Neural progenitor cell (in vitro differentiated cells): ENCODE measurements around the gene GPN3. TPM values are rescaled to one million over a fixed set of nuclear protein-coding genes. Genes with fewer than 3 reads are reported as not detected.
A peak's percentile ranks its signal among the peaks of the same experiment; 100 is the strongest.

Experiments used
- DNase-seq: peaks from one replicate; pipeline ENCODE4 v3.0.0-alpha.2; 2016; ENCODE audit warnings: low spot score
- H2AFZ ChIP-seq: fragments of 200-600 bp; sonication (generic); replicated peaks from 2 replicates; pipeline ENCODE4 v1.6.1; 2016; ENCODE audit warnings: antibody characterized with exemption
- H3F3A ChIP-seq: fragments of 200-600 bp; sonication (generic); 2 replicates; pipeline ENCODE4 v1.6.1; 2016; ENCODE audit warnings: antibody characterized with exemption, low read depth
- H3K27ac ChIP-seq: fragments of 200-600 bp; sonication (generic); 2 replicates; pipeline ENCODE4 v1.5.1; 2016; ENCODE audit warnings: mild to moderate bottlenecking
- H3K27me3 ChIP-seq: fragments of 200-600 bp; sonication (generic); 2 replicates; pipeline ENCODE4 v1.6.1; 2016; ENCODE audit warnings: mild to moderate bottlenecking, moderate library complexity
- H3K36me3 ChIP-seq: fragments of 200-600 bp; sonication (generic); 2 replicates; pipeline ENCODE4 v1.5.1; 2016
- H3K4me1 ChIP-seq: fragments of 200-600 bp; sonication (generic); 2 replicates; pipeline ENCODE4 v1.6.1; 2016; ENCODE audit warnings: mixed run types
- H3K4me2 ChIP-seq: fragments of 200-600 bp; sonication (generic); 2 replicates; pipeline ENCODE4 v1.6.1; 2016
- H3K4me3 ChIP-seq: fragments of 200-600 bp; sonication (generic); 2 replicates; pipeline ENCODE4 v1.5.1; 2016
- H3K79me2 ChIP-seq: fragments of 200-600 bp; sonication (generic); 2 replicates; pipeline ENCODE4 v1.6.1; 2016; ENCODE audit warnings: low read depth
- H3K9ac ChIP-seq: fragments of 200-600 bp; sonication (generic); 2 replicates; pipeline ENCODE4 v1.6.1; 2016
- H3K9me3 ChIP-seq: fragments of 200-600 bp; sonication (generic); 2 replicates; pipeline ENCODE4 v1.5.1; 2016; ENCODE audit warnings: low read depth
- H4K20me1 ChIP-seq: fragments of 200-600 bp; sonication (generic); 2 replicates; pipeline ENCODE4 v1.6.1; 2016; ENCODE audit warnings: low read depth
- H3K27ac Mint-ChIP-seq: 3 replicates; pipeline ENCODE4 v1.8.0; 2021; ENCODE audit warnings: mixed read lengths
- H3K27me3 Mint-ChIP-seq: 2 replicates; pipeline ENCODE4 v1.8.0; 2022; ENCODE audit warnings: low read depth, mild to moderate bottlenecking, inconsistent platforms, moderate library complexity, mixed read lengths; ENCODE audit not compliant: insufficient read depth
- H3K36me3 Mint-ChIP-seq: 3 replicates; pipeline ENCODE4 v1.8.0; 2021; ENCODE audit warnings: mixed read lengths
- H3K4me1 Mint-ChIP-seq: 3 replicates; pipeline ENCODE4 v1.8.0; 2021; ENCODE audit warnings: mixed read lengths
- H3K4me3 Mint-ChIP-seq: 3 replicates; pipeline ENCODE4 v1.8.0; 2021; ENCODE audit warnings: mild to moderate bottlenecking, moderate library complexity, mixed read lengths
- H3K9me3 Mint-ChIP-seq: 3 replicates; pipeline ENCODE4 v1.8.0; 2020; ENCODE audit warnings: mixed read lengths
- EZH2 ChIP-seq: fragments of 200-600 bp; sonication (generic); IDR thresholded peaks from 2 replicates; pipeline ENCODE4 v1.6.1; 2017; ENCODE audit warnings: antibody characterized with exemption, mild to moderate bottlenecking, moderate library complexity
- EZH2phosphoT487 ChIP-seq: fragments of 200-600 bp; sonication (generic); IDR thresholded peaks from 2 replicates; pipeline ENCODE4 v1.6.1; 2017; ENCODE audit warnings: antibody characterized with exemption
- total RNA-seq: library from RNA; depleted of rRNA; stranded (reverse); fragments of >200 nt; gene quantifications from 2 replicates; pipeline ENCODE4 v1.2.3, GENCODE V29; 2015; ENCODE audit warnings: low replicate concordance
- TF ChIP-seq, protein P1 (sequence below): fragments of 200-600 bp; sonication (generic); IDR thresholded peaks from 2 replicates; pipeline ENCODE4 v1.5.1; 2017; ENCODE audit warnings: antibody characterized with exemption, mild to moderate bottlenecking

Gene GPN3
- total RNA-seq, 1 donor from 2014 or later, result 62.3 TPM

GRCh38 chr12:110426406-110426805 lies 41.7 kb downstream of the GPN3 start:
- no peaks in the 10 kb centered on the region for H3K9me3 ChIP-seq
- no peak overlapping the region for H2AFZ ChIP-seq
- H3F3A ChIP-seq, result peaks cover 11% of the 10 kb centered on the region
- H3K27me3 ChIP-seq, result no peaks in the 10 kb centered on the region
- peaks cover 8% of the 10 kb centered on the region for H3K4me1 Mint-ChIP-seq
- no peaks in the 10 kb centered on the region for H3K36me3 ChIP-seq
- no peaks in the 10 kb centered on the region for H3K79me2 ChIP-seq
- no peaks in the 10 kb centered on the region for H3K36me3 Mint-ChIP-seq
- H3K27ac ChIP-seq, result no peak overlapping the region
- peaks cover 9% of the 10 kb centered on the region for H3K27me3 Mint-ChIP-seq
- peaks cover 6% of the 10 kb centered on the region for H3K4me1 ChIP-seq
- no peak for DNase-seq
- H3K9me3 Mint-ChIP-seq, result no peaks in the 10 kb centered on the region
- H3K4me3 ChIP-seq, result no peak overlapping the region
- H3K4me3 Mint-ChIP-seq, result no peak overlapping the region
- no peaks in the 10 kb centered on the region for H4K20me1 ChIP-seq
- TF ChIP-seq EZH2 (no peak), EZH2phosphoT487 (no peak)
- TF ChIP-seq, protein P1, sequence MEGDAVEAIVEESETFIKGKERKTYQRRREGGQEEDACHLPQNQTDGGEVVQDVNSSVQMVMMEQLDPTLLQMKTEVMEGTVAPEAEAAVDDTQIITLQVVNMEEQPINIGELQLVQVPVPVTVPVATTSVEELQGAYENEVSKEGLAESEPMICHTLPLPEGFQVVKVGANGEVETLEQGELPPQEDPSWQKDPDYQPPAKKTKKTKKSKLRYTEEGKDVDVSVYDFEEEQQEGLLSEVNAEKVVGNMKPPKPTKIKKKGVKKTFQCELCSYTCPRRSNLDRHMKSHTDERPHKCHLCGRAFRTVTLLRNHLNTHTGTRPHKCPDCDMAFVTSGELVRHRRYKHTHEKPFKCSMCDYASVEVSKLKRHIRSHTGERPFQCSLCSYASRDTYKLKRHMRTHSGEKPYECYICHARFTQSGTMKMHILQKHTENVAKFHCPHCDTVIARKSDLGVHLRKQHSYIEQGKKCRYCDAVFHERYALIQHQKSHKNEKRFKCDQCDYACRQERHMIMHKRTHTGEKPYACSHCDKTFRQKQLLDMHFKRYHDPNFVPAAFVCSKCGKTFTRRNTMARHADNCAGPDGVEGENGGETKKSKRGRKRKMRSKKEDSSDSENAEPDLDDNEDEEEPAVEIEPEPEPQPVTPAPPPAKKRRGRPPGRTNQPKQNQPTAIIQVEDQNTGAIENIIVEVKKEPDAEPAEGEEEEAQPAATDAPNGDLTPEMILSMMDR, result no peak
- H3K9ac ChIP-seq, result no peak overlapping the region
- H3K27ac Mint-ChIP-seq, result no peak overlapping the region
- H3K4me2 ChIP-seq, result no peak overlapping the region

- H3K27ac ChIP-seq, result no peak overlapping the region
- TF ChIP-seq, protein P1, result no peak
- no peak for TF ChIP-seq EZH2
- TF ChIP-seq EZH2phosphoT487, result no peak
- Mint-ChIP-seq H3K36me3 (no peaks in the 10 kb centered on the region), H3K27me3 (peaks cover 11% of the 10 kb centered on the region), H3K27ac (no peak overlapping the region), H3K4me3 (no peak overlapping the region), H3K9me3 (no peaks in the 10 kb centered on the region), H3K4me1 (peaks cover 6% of the 10 kb centered on the region)
- DNase-seq, result peak; percentile 11
- no peak overlapping the region for H3K9ac ChIP-seq
- peaks cover 6% of the 10 kb centered on the region for H3F3A ChIP-seq
- no peaks in the 10 kb centered on the region for H3K27me3 ChIP-seq
- no peaks in the 10 kb centered on the region for H3K79me2 ChIP-seq
- no peak overlapping the region for H3K4me2 ChIP-seq
- peak overlapping the region; percentile 44 for H2AFZ ChIP-seq
- no peak overlapping the region for H3K4me3 ChIP-seq
- H3K9me3 ChIP-seq, result no peaks in the 10 kb centered on the region
- H3K36me3 ChIP-seq, result no peaks in the 10 kb centered on the region
- no peaks in the 10 kb centered on the region for H4K20me1 ChIP-seq
- H3K4me1 ChIP-seq, result peaks cover 6% of the 10 kb centered on the region
Observed at GRCh38 chr12:110424237-110424636, 43.8 kb downstream of the GPN3 start.

DNA sequence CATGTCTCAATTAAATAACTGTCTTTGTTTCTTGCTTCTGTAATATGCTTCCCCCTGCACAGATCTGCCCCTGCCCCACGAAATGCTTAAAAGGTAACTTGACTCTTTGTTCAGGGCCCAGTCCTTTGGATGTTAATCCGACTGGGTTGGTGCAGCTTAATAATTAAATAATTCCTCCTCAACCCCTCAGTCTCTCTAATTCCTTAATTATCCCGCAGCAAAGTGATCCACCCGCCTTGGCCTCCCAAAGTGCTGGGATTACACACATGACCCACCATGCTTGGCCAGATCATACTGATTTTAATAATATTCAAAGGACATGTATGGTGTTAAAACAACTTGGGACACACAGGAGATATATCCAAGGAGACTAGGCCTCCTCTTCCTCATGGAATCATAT lies 46.4 kb downstream of the GPN3 start:
- H3K27me3 Mint-ChIP-seq, result peaks cover 6% of the 10 kb centered on the region
- no peaks in the 10 kb centered on the region for H3K36me3 ChIP-seq
- H3K27ac ChIP-seq, result no peak overlapping the region
- no peaks in the 10 kb centered on the region for H3K79me2 ChIP-seq
- no peaks in the 10 kb centered on the region for H3K27me3 ChIP-seq
- H3K4me3 Mint-ChIP-seq, result no peak overlapping the region
- H4K20me1 ChIP-seq, result no peaks in the 10 kb centered on the region
- no peaks in the 10 kb centered on the region for H3K36me3 Mint-ChIP-seq
- H3K4me1 ChIP-seq, result peaks cover 6% of the 10 kb centered on the region
- H3K9me3 ChIP-seq, result no peaks in the 10 kb centered on the region
- no peaks in the 10 kb centered on the region for H3K9me3 Mint-ChIP-seq
- H2AFZ ChIP-seq, result no peak overlapping the region
- H3K9ac ChIP-seq, result no peak overlapping the region
- H3K4me3 ChIP-seq, result no peak overlapping the region
- peaks cover 12% of the 10 kb centered on the region for H3K4me1 Mint-ChIP-seq
- DNase-seq, result no peak
- no peak overlapping the region for H3K27ac Mint-ChIP-seq
- no peak overlapping the region for H3K4me2 ChIP-seq
- H3F3A ChIP-seq, result peaks cover 6% of the 10 kb centered on the region
- TF ChIP-seq, protein P1, result no peak
- no peak for TF ChIP-seq EZH2phosphoT487
- TF ChIP-seq EZH2, result no peak
